ENCODE measurements around the gene SSBP3. TPM values are rescaled to one million over a fixed set of nuclear protein-coding genes. Genes with fewer than 3 reads are reported as not detected.

SSBP3 gene
- total RNA-seq, 2 experiments from 2014 or later, result 44.4 to 49.6 TPM

GRCh38 chr1:54387419-54387818 lies 18.8 kb downstream of the SSBP3 start:
- no peak overlapping the region for H3K27ac Mint-ChIP-seq
- H3K27me3 Mint-ChIP-seq, result no peaks in the 10 kb centered on the region
- peaks cover 3% of the 10 kb centered on the region for H3K36me3 Mint-ChIP-seq
- peaks cover 12% of the 10 kb centered on the region for H3K4me1 Mint-ChIP-seq (ENCODE audit: low read depth)
- no peak for DNase-seq
- POLR2A ChIA-PET, result no interaction called here
- H3K9me3 Mint-ChIP-seq, result no peaks in the 10 kb centered on the region
- intact Hi-C loops (cut with micrococcal nuclease), result no loop called here
- CTCF ChIA-PET, result no interaction called here
- H3K4me3 Mint-ChIP-seq, result no peak overlapping the region

GRCh38 chr1:54385727-54386022 lies 20.5 kb downstream of the SSBP3 start:
- H3K9me3 Mint-ChIP-seq, result no peaks in the 10 kb centered on the region
- H3K36me3 Mint-ChIP-seq, result no peaks in the 10 kb centered on the region
- no peak overlapping the region for H3K27ac Mint-ChIP-seq
- H3K4me3 Mint-ChIP-seq, result no peak overlapping the region
- peaks cover 22% of the 10 kb centered on the region for H3K4me1 Mint-ChIP-seq (ENCODE audit: low read depth)
- ChIA-PET CTCF (no interaction called here), POLR2A (no interaction called here)
- no peaks in the 10 kb centered on the region for H3K27me3 Mint-ChIP-seq
- intact Hi-C loops (cut with micrococcal nuclease), result no loop called here
- DNase-seq, result no peak

- CTCF ChIA-PET, result no interaction called here
- Mint-ChIP-seq H3K4me3 (no peak overlapping the region), H3K27me3 (no peaks in the 10 kb centered on the region), H3K9me3 (no peaks in the 10 kb centered on the region), H3K4me1 (ENCODE audit: low read depth) (peaks cover 26% of the 10 kb centered on the region), H3K36me3 (no peaks in the 10 kb centered on the region), H3K27ac (no peak overlapping the region)
- no peak for DNase-seq
- intact Hi-C loops (cut with micrococcal nuclease), result no loop called here
- POLR2A ChIA-PET, result interaction anchor here (0.6 kb wide), 1 partner anchor 446 kb away, joined by 3 read pairs; no protein-coding TSS in a partner anchor
Measured at GRCh38 chr1:54384918-54385726, 21.1 kb downstream of the SSBP3 start.

GRCh38 chr1:54384471-54384870 lies 21.7 kb downstream of the SSBP3 start:
- Mint-ChIP-seq H3K4me1 (ENCODE audit: low read depth) (peaks cover 27% of the 10 kb centered on the region), H3K4me3 (no peak overlapping the region), H3K27ac (no peak overlapping the region), H3K36me3 (no peaks in the 10 kb centered on the region), H3K9me3 (no peaks in the 10 kb centered on the region), H3K27me3 (no peaks in the 10 kb centered on the region)
- CTCF ChIA-PET, result no interaction called here
- intact Hi-C loops (cut with micrococcal nuclease), result no loop called here
- POLR2A ChIA-PET, result interaction anchor here (0.6 kb wide), 1 partner anchor 446 kb away, joined by 3 read pairs; no protein-coding TSS in a partner anchor
- no peak for DNase-seq

GRCh38 chr1:54381524-54381923 lies 24.7 kb downstream of the SSBP3 start:
- H3K36me3 Mint-ChIP-seq, result peaks cover 4% of the 10 kb centered on the region
- peak; percentile 39 for DNase-seq
- H3K4me3 Mint-ChIP-seq, result no peak overlapping the region
- intact Hi-C loops (cut with micrococcal nuclease), result no loop called here
- ChIA-PET CTCF (interaction anchor here (1.2 kb wide), 1 partner anchor 108 kb away, joined by 5 read pairs; no protein-coding TSS in a partner anchor), POLR2A (no interaction called here)
- no peaks in the 10 kb centered on the region for H3K9me3 Mint-ChIP-seq
- peaks cover 41% of the 10 kb centered on the region for H3K4me1 Mint-ChIP-seq (ENCODE audit: low read depth)
- no peak overlapping the region for H3K27ac Mint-ChIP-seq
- H3K27me3 Mint-ChIP-seq, result no peaks in the 10 kb centered on the region

GRCh38 chr1:54380290-54380882 lies 25.8 kb downstream of the SSBP3 start:
- Mint-ChIP-seq H3K4me3 (no peak overlapping the region), H3K27me3 (no peaks in the 10 kb centered on the region), H3K27ac (no peak overlapping the region), H3K4me1 (ENCODE audit: low read depth) (peaks cover 45% of the 10 kb centered on the region), H3K9me3 (no peaks in the 10 kb centered on the region), H3K36me3 (peaks cover 4% of the 10 kb centered on the region)
- intact Hi-C loops (cut with micrococcal nuclease), result no loop called here
- CTCF ChIA-PET, result interaction anchor here (1.2 kb wide), 1 partner anchor 109 kb away, joined by 5 read pairs; no protein-coding TSS in a partner anchor
- DNase-seq, result peak; percentile 46
- POLR2A ChIA-PET, result no interaction called here

- Mint-ChIP-seq H3K4me3 (no peak overlapping the region), H3K27ac (no peak overlapping the region), H3K4me1 (ENCODE audit: low read depth) (peaks cover 44% of the 10 kb centered on the region), H3K36me3 (peaks cover 4% of the 10 kb centered on the region), H3K9me3 (no peaks in the 10 kb centered on the region), H3K27me3 (no peaks in the 10 kb centered on the region)
- ChIA-PET POLR2A (no interaction called here), CTCF (no interaction called here)
- DNase-seq, result no peak
- intact Hi-C loops (cut with micrococcal nuclease), result no loop called here
Measured at GRCh38 chr1:54379555-54380289, 26.5 kb downstream of the SSBP3 start.

- Mint-ChIP-seq H3K27ac (no peak overlapping the region), H3K4me3 (no peak overlapping the region), H3K27me3 (no peaks in the 10 kb centered on the region), H3K4me1 (ENCODE audit: low read depth) (peaks cover 42% of the 10 kb centered on the region), H3K36me3 (peaks cover 4% of the 10 kb centered on the region), H3K9me3 (no peaks in the 10 kb centered on the region)
- no peak for DNase-seq
- ChIA-PET POLR2A (no interaction called here), CTCF (no interaction called here)
- intact Hi-C loops (cut with micrococcal nuclease), result no loop called here
Measured at GRCh38 chr1:54378874-54379554, 27.2 kb downstream of the SSBP3 start.

- no peaks in the 10 kb centered on the region for H3K27me3 Mint-ChIP-seq
- no peak overlapping the region for H3K27ac Mint-ChIP-seq
- H3K4me3 Mint-ChIP-seq, result no peak overlapping the region
- H3K4me1 Mint-ChIP-seq (ENCODE audit: low read depth), result peaks cover 42% of the 10 kb centered on the region
- POLR2A ChIA-PET, result no interaction called here
- no peak for DNase-seq
- H3K36me3 Mint-ChIP-seq, result peaks cover 4% of the 10 kb centered on the region
- H3K9me3 Mint-ChIP-seq, result no peaks in the 10 kb centered on the region
- CTCF ChIA-PET, result no interaction called here
- intact Hi-C loops (cut with micrococcal nuclease), result no loop called here
Measured at GRCh38 chr1:54378157-54378873, 27.9 kb downstream of the SSBP3 start.

GRCh38 chr1:54377040-54377691 lies 29.0 kb downstream of the SSBP3 start:
- Mint-ChIP-seq H3K4me1 (ENCODE audit: low read depth) (peaks cover 51% of the 10 kb centered on the region), H3K4me3 (no peak overlapping the region), H3K27me3 (no peaks in the 10 kb centered on the region), H3K36me3 (peaks cover 4% of the 10 kb centered on the region), H3K9me3 (no peaks in the 10 kb centered on the region), H3K27ac (no peak overlapping the region)
- intact Hi-C loops (cut with micrococcal nuclease), result loop anchor here (2.0 kb wide), 2 partner anchors 20 to 22 kb away; no protein-coding TSS in a partner anchor
- CTCF ChIA-PET, result interaction anchor here (0.6 kb wide), 1 partner anchor 164 kb away, joined by 3 read pairs; no protein-coding TSS in a partner anchor
- POLR2A ChIA-PET, result interaction anchor here (1.1 kb wide), 1 partner anchor 27 kb away, joined by 3 read pairs; no protein-coding TSS in a partner anchor
- no peak for DNase-seq

GRCh38 chr1:54376430-54377039 lies 29.7 kb downstream of the SSBP3 start:
- intact Hi-C loops (cut with micrococcal nuclease), result loop anchor here (2.0 kb wide), 2 partner anchors 20 to 22 kb away; no protein-coding TSS in a partner anchor
- H3K36me3 Mint-ChIP-seq, result peaks cover 4% of the 10 kb centered on the region
- H3K27ac Mint-ChIP-seq, result no peak overlapping the region
- H3K27me3 Mint-ChIP-seq, result no peaks in the 10 kb centered on the region
- DNase-seq, result peak; percentile 59
- POLR2A ChIA-PET, result interaction anchor here (1.1 kb wide), 1 partner anchor 27 kb away, joined by 3 read pairs; no protein-coding TSS in a partner anchor
- no peaks in the 10 kb centered on the region for H3K9me3 Mint-ChIP-seq
- CTCF ChIA-PET, result interaction anchor here (0.6 kb wide), 1 partner anchor 164 kb away, joined by 3 read pairs; no protein-coding TSS in a partner anchor
- peaks cover 50% of the 10 kb centered on the region for H3K4me1 Mint-ChIP-seq (ENCODE audit: low read depth)
- H3K4me3 Mint-ChIP-seq, result no peak overlapping the region
